D721Med (cell line): ENCODE data around the gene MPHOSPH10.
"Not testable (repeated sequence)": the region's sequence is repeated elsewhere in the genome, so short reads cannot be mapped to it uniquely, and the experiment has no call there.

Experiments
- DNase-seq: peaks from one replicate; pipeline ENCODE4 v3.0.0; 2011; ENCODE audit warnings: low spot score; ENCODE audit not compliant: insufficient read length
- FAIRE-seq: peaks from 2 replicates; lab custom pipeline; 2011; peaks lifted over from hg19 to GRCh38; lab: Jason Lieb, UNC
- TF ChIP-seq, protein P1 (sequence below): IDR thresholded peaks from 2 replicates; pipeline ENCODE4 v1.5.1; 2012; ENCODE audit warnings: mild to moderate bottlenecking, control low read depth; ENCODE audit not compliant: insufficient read depth; ENCODE audit errors: missing control alignments

The MPHOSPH10 gene

GRCh38 chr2:71101656-71102055, 28.8 kb upstream of the MPHOSPH10 start:
- no peak for FAIRE-seq
- DNase-seq = no peak
- TF ChIP-seq, protein P1, sequence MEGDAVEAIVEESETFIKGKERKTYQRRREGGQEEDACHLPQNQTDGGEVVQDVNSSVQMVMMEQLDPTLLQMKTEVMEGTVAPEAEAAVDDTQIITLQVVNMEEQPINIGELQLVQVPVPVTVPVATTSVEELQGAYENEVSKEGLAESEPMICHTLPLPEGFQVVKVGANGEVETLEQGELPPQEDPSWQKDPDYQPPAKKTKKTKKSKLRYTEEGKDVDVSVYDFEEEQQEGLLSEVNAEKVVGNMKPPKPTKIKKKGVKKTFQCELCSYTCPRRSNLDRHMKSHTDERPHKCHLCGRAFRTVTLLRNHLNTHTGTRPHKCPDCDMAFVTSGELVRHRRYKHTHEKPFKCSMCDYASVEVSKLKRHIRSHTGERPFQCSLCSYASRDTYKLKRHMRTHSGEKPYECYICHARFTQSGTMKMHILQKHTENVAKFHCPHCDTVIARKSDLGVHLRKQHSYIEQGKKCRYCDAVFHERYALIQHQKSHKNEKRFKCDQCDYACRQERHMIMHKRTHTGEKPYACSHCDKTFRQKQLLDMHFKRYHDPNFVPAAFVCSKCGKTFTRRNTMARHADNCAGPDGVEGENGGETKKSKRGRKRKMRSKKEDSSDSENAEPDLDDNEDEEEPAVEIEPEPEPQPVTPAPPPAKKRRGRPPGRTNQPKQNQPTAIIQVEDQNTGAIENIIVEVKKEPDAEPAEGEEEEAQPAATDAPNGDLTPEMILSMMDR = no peak

DNA sequence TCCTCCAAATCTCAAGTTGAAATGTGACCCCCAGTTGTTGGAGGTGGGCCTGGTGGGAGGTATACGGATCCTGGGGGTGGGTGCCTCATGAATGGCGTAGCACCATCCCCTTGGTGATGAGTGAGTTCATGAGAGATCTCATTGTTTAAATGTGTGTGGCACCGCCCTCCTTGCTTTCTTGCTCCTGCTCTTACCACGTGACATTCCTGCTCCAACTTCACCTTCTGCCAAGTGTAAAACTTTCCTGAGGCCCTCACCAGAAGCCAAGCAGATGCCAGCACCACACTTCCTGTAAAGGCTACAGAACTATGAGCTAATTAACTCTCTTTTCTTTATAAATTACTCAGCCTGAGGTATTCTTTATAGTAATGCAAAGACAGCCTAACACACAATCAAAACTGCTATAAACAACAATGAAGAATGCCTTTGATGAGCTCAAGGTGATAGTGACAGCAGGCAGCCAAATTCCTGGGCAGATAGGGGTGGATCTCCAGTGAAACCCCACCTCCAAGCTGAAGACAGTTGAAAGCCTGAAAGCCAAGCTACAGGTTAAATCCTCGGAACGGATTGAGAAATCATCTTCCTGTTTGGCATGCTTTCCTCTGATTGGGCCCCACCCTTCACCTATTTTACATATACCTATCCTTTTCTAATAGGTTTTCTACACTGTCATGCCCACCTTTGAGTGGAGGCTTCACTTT, 27.3 kb upstream of the MPHOSPH10 start:
- FAIRE-seq (no peak), DNase-seq (no peak)
- TF ChIP-seq, protein P1 = no peak

DNA sequence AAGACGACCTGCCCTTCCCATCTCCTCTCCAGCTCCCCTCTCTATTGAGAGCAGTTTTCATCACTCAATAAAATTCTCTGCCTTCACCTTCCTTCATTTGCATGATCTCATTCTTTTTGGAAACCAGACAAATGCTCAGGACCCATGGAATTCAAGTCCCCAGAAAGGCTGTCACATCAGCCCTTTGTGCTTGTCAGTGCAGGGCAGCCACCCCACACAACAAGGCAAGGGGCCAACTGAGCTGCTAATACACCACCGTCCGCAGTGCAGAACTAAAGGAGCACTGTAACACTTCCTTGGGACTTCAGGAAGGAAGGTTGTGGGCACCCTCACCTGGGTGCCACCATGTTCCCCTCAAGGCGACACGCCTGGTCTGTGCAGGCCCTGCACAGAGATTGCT, 26.6 kb upstream of the MPHOSPH10 start:
- TF ChIP-seq, protein P1 = no peak
- FAIRE-seq (no peak), DNase-seq (no peak)

DNA sequence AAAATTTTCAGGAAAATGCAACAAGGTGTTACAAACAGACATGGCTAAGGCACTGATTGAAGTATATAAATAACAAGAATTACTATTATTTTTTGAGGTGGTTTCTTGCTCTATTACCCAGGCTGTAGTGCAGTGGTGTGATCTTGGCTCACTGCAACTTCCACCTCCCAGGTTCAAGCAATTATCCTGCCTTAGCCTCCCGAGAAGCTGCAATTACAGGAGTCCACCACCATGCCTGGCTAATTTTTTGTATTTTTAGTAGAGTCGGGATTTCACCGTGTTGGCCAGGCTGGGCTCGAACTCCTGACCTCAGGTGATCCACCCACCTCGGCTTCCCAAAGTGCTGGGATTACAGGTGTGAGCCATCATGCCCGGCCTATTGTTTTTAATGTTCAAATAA, 24.0 kb upstream of the MPHOSPH10 start:
- not testable (repeated sequence) for FAIRE-seq, DNase-seq

- no peak for DNase-seq
- no peak for FAIRE-seq
- TF ChIP-seq, protein P1 = no peak
Observed at GRCh38 chr2:71108091-71108490, 22.3 kb upstream of the MPHOSPH10 start.

DNA sequence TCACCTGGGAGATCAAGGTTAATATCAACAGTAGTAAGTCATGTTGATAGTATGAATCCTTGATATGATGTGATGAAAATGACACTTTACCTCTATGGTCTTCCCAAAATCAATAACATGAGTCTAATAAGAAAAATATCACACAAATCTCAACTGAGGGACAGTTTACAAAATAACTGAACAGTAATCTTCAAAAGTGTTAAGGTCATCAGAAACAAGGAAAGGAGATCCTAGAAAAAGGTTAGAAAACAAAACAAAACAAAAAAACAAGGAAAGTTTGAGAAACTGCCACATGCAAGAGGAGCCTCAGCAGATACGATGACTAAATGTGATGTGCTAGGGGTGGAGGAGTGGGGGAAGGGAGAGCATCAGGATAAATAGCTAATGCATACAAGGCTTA, 16.6 kb upstream of the MPHOSPH10 start:
- TF ChIP-seq, protein P1 = no peak
- FAIRE-seq = no peak

DNA sequence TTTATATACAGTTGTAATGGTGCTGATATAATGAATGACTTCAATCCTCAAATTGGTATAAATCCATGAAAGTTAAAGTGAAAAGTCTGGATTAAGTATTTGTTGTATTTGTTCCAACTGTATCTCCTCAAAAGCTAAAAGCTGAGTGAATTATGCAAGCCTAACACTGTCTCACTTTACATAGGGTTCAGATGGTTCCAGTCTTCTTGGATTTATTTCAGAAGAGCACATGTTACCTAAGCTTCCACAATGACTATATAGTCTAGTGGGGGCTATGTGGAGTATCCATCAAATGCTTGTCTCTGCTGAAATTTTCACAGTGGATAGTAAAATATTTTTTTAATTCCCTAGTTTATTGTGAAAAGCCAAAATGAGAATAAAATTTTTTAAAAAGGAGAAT, 13.4 kb upstream of the MPHOSPH10 start:
- TF ChIP-seq, protein P1 = no peak
- DNase-seq = no peak
- no peak for FAIRE-seq

More for the DNA sequence above, 16.6 kb upstream of the MPHOSPH10 start:
- no peak for DNase-seq
